ENCODE results near the gene RASSF4.

Gene RASSF4

DNA sequence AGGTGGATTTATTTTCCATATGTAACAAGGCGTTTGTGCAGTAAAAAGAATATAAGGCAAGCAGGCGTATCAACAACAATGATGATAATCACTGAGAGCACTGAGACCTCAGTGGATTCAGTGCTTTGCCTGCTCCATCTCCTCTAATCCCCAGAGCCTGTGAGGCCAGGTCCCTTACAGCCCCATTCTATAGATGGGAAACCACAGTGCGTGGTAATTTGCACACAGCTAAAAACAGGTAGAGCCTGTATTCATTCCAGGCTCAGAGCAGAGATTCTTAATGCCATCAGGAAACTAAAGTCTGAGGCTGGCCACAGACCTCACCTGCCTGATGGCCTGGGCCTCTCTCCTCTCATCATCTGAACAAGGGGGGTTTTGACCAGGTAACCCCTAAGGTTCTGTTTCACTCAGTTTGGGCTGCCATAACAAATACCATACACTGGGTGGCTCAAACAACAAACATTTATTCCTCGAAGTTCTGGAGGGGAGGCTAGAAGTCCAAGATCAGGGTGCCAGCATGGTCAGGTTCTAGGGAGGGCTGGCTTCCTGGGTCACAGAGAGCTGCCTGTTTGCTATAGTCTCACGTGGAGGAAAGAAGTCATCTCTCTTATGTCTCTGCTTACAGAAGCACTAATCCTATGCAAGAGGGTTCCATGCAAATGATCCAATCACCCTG lies 10.3 kb upstream of the RASSF4 start:
- no peak for DNase-seq

DNA sequence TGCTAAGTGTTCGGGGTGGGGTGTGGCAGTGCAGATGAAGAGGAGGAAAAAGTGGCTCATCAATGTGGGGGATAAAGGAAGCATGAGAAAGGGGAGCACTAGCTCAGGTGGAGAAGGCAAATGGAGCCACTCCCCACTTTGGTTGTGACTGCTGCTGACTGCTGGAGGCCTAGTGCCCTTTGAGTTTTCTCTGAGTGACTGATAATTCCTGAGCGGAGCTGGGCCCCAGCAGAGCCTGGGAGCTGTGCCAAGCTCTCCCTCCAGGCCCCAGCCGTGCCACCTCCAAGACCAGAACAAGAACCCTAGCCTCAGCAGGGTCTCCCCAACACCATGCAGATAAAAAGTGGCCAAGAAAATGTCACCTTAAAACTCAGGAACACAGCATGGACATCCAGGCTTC lies 9.7 kb upstream of the RASSF4 start:
- no peak for DNase-seq

DNA sequence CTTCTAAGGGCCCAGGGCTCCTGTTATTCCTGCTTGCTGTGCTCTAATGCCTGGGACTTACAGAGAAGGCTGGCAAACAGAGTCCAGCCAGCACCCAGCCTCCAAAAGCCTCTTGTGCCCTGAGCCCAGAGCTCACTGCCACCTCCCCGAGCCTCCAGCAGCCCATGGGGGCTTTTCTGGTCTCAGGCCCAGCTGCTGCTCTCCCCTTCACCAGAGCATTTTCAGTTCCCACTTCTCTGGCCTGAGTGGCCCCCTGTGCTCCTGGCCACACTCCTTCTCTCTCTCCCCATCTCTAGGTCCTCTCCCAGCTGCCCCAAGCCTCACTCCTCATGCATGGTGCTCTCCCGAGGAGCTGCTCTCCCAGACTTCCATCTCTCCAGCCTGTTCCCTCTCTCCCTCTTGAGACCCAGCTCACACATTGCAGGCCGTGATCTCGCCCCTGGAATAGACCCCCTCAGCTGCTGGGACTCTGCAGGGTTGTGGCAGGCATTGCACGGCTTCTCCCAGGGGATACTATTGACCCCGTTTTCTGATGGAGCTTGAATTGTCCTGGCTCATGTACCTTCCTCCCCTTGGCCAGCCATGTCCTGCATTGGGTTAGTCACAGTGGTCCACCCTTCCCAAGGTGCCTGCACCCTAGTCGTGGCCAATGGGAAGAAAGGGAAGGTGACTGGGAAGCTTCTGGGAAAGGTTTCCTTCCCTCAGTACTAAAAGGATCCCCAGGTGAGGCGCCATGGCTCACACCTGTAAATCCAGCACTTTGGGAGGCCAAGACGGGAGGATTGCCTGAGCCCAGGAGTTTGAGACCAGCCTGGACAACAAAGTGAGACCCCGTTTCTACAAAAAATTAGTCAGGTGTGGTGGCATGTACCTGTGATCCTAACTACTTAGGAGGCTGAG lies 9.0 kb upstream of the RASSF4 start:
- DNase-seq: no peak

DNA sequence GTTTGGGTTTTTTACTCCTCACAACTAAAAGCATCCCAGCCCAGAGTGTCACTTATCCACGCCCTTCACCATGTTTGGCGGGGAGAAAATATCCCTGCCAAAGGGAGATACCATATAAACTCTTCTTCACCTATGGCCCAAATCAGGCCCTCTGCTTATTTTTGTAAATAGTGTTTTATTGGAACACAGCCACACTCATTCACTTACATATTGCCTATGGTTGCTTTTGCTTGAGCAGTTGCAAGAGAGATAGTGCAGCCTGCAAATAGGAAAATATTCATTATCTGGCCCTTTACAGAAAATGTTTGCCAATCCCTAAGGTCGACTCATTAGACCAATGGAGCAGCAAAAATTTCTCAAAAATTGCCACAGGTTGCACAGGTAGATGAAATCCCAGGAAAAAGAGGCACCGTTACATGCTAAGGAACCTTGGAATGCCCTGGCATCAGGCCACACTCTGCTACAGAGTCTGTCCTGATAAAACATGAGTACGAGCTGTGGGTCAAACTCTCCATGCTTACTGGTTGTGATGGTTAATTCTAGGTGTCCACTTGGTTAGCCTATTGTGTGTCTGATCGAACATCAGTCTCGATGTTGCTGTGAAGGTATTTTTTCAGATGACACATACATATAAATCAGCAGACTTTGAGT lies 7.9 kb upstream of the RASSF4 start:
- no peak for DNase-seq

DNA sequence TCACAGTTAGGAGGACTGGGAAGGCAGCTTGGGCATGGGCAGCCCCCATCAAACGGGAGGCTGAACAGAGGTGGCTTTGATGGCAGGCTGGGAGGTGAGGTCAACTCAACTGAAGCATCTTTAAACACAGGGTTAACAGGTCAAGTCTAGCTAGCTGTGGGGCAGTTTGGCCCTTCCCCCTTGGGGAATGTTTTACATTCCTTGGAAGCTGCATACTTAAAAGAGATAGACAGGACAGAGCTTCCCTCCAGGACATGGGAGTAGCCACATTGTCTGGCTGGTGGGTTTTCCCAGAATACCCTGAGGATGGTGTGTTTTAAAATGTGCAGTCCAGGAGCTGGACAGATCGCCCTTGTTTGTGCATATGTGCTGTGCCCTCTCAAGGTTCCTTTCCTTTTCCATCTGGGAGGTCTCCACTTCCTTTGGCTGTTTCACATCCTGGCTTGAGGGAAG lies 6.8 kb upstream of the RASSF4 start:
- DNase-seq: no peak

DNA sequence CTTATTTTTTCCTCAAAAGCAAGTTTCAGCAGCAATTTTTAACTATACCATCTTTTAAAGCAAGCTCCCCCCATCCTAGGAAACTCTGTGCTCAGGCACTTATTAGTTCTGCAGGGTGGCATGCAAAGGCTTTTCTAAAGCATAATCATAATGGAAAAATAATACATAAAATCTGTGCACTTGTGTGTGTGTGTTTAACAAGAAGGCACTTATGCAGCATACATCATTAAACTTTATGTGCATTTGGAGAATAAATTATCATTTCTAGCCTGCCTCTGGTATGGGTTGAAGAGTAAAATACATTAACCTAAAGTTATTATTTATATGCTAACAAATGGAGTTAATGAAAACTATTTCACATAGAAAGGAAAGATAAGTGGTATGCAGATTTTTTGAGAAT lies 5.6 kb upstream of the RASSF4 start:
- no peak for DNase-seq

DNA sequence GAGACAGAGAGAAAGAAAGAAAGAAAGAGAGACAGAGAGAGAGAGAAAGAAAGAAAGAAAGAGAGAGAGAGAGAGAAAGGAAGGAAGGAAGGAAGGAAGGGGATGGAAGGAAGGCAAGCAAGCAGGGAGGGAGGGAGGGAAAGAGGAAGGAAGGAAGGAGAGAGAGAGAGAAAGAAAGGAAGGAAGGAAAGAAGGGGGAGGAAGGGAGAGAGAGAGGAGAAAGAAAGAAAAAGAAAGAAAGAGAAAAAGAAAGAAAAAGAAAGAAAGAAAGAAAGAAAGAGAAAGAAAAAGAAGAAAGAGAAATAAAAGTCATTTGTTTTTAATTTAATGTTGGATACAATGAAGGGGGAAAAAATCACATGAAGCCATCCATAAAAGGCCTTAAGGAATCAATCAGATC lies 4.6 kb upstream of the RASSF4 start:
- DNase-seq: no peak

DNA sequence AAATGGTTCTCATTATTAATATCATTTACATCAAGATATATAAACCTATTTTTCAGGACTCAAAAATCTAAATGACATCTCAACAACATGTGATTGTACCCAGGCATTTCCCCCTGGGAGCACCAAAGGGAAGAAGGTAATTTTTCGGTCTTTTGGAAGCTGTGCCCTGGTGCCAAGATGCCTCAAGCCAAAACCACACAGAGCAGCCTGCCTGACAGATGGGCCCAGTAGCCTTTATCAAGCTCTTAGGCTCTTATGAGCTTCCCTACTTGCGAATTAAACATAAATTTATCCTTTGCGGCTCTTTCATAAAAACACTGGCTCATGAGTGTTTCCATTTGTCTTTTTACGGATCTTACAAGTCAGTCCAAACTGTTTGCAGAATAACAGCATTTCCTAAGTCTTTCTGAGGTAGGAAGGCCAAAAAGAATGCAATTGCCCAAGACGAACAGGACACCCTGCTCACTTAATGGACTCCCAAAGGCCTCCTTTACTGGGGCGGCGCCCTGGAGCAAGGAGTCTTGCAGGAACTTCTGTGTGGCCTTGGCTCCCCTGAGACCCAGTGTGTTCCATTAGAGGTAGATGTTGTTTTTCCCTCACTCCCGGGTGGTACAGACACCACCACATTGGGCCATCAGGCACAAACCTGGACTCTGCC lies 4.1 kb upstream of the RASSF4 start:
- DNase-seq: no peak

DNA sequence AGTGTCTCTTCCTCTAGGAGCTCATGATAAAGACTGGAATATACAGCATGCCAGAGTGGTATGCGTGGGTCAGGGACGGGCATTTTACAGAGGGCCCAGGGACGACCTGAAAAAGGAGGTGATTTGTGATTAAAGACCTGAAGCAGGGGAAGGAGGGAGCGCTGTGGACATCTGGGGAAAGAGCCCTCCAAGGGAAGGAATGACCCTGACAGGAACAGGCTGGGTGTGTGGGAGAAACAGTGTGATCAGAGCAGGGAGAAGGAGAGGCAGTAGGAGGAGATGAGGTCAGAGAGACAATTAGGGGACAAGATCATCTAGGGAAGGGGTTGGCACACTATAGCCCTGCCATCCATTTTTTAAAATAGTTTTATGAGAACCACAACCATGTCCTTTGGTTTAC lies 3.4 kb upstream of the RASSF4 start:
- no peak for DNase-seq

DNA sequence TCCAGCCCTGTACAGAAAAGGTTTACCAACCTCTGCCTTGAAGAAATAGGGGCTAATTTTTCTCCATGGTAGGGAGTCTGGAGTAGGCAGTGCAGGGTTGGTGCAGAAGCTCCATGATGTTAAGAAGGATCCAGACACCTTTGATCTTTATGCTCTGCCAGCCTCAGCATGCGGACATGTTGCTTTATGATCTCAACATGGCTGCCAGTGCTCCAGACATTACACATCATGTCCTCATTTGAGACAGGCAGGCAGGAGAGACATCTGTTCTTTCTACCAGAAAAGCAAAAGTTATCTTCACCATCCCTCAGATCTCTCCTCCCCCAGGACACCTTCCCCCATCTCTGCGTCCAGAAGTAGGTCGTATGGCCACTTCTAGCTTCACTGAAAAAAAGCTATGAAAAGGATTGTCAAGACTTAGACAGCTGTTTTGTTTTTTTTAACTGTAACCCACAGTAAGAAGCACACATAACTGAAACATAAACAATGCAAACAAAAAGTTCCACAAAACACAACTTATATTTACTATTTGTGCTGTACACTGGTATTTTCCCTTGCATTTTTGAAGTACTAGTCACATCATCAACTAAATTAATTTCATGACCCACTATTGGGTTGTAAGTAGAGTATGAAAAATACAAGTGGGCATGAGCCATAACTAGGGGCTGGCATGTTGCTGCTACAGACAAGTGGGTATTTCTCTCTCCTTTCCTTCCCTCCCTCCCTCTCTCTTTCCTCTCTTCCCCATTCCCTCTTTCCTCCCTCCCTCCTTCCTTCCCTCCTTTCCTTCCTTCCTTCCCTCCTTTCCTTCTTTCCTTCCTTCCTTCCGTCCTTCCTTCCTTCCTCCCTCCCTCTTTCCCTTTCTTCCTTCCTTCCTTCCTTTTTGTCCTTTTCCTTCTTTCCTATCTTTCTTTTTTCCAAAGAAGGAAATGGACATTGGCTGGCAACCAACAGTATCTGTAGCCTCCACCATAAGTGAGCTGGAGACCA lies 2.6 kb upstream of the RASSF4 start:
- DNase-seq: no peak

DNA sequence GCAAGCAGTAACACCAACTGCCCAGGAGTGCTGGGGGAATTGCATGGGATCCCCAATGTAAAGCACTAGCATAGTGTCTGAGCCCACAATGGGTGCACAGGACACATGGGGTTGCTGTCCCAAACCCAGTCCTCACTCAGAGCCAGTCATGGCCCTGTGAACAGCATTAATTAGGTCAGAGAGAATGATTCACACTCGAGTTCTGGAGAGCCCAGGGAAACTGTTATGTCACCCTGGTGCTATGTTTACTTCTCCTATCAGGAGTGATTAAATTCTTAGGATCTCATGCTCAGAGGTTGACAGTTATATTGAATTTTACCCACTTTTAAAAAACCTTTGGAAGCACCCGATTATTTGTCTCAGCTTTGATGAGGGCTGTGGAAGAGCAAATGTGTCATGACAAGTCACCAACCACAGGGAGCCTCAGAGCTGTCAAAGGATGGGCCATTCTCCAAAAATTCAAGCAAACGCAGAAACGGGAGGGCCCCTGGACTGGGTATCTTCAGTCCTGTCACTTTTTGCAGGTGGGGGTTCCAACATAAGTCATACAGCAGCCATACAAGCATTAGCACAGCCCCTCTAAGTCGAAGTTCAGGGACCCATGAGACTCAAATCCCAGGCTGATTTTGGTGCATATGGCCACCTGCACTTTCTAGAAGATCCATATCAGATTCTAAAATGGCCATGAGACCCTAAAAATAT lies 1.3 kb upstream of the RASSF4 start:
- no peak for DNase-seq

DNA sequence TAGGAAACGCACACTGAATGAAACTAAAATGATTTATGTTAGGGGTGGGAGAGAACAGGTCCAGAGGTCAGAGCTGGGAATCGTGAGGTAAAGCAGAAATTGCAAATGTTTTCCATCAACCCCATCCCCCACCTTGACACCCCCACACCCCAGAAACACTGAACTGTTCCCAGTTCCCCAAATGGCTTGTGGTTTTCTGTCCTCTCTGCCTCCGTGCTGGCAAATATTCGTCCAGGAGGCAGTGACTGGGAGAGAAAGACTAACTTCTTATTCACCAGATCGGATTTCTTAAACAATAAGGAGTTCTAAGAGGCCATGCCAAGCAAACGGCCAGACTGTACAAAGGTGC lies 730 bp upstream of the RASSF4 start:
- no peak for DNase-seq

DNA sequence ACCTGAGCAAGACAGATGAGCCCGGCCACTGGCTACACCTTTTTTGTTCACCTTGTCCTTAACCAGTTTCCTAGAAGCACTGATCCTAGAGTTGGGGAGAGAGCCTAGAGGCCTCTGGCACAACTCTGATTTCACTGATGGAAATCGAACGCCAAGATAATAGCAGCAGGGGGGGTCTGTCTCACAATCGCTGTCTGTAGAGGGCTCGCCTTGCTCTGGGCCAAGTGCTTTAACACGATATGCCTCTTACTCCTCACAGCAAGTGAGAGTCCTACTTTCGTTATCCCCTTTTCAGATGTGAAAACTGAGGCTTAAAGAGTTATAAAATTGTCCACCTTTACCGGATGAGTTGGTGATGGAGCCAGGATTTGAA lies 472 bp downstream of the RASSF4 start:
- no peak for DNase-seq

DNA sequence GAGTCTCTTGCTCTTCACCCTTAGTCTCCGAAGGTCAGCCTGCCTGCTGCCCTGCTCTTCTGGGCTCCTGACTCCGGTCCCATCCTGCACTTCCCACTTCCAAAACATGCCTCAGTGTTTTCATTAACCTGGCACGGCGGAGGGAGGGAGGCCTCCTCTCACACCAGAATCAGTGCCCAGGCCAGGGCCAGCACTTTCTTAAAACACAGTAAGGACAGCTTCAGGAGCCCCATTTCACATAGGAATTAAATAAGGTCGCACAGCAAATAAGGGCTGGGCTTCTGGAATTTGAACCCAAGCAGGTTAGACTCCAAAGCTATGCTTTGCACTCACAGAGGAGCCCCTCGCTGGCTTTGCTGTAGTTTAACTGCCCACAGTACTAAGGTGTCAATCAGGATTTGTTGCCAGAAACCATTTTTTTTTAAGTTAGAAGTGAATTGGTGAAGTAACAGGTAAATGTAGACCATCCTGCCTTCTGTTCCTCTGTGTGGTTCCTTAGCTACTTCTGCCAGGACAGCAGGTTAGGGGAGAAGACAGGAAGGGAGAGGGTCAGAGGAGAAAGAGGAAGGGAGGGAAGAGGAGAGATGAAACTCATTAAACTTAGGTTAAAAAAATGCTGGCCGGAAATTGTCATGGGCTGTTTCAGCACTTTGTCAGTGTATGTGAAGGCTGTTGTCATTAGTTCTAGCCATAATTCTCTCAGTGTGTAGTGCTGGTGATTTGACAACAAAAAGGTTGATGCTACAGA lies 1.1 kb downstream of the RASSF4 start:
- DNase-seq: no peak

DNA sequence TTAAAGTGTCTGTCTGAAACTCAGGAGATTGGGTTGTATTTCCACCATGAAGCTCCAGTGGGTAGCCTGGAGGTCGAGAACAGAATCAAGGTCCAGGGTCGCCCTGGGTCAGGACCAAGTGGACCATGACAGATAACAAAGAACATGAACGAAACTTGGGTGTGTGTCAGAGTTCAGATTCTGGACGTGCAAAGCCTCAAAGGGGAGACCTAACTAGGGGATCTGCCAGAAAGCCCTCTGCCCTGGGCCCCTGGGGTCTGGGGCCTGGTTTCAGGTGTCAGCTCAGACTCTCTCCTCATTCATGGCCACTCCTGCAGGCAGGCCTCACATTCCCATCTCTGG lies 1.6 kb downstream of the RASSF4 start:
- DNase-seq: no peak

DNA sequence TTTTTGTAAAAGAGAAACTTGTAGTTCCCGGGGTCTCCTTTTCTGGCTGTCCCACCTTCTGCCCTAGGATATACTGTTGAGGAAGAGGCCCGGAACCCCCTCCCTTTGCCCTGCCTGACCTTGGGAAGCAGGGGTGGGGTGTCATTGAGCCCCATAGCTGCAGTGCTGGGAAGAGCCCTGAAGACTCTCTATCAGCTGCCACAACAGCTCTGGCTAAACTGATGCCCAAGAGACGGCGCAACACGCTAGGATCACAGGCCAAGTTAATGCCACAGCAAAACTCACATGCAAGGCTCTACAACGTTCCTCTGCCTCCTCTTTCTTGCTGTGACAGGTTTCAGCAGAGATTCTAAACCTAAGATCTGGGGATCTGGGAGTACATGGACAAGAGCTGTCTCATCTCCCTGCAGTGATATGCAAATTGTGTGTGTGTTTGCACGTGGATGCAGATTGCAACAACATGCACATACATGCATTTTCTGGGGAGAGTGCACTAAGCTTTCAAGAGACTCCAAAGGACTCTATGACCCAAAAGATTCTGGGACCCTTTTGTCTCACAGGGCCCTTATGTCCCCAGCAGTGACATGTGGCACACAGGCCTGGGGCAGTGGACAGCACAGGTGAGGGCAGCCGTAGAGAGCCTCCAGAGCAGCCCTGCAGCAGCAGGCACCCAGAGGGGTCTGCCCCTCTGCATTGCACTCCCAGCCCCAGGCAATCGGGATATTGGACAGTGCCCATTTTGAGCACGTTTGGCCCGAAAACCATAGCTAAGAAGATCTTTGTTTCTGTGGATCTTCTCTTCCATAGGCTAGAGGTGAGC lies 2.5 kb downstream of the RASSF4 start:
- no peak for DNase-seq

DNA sequence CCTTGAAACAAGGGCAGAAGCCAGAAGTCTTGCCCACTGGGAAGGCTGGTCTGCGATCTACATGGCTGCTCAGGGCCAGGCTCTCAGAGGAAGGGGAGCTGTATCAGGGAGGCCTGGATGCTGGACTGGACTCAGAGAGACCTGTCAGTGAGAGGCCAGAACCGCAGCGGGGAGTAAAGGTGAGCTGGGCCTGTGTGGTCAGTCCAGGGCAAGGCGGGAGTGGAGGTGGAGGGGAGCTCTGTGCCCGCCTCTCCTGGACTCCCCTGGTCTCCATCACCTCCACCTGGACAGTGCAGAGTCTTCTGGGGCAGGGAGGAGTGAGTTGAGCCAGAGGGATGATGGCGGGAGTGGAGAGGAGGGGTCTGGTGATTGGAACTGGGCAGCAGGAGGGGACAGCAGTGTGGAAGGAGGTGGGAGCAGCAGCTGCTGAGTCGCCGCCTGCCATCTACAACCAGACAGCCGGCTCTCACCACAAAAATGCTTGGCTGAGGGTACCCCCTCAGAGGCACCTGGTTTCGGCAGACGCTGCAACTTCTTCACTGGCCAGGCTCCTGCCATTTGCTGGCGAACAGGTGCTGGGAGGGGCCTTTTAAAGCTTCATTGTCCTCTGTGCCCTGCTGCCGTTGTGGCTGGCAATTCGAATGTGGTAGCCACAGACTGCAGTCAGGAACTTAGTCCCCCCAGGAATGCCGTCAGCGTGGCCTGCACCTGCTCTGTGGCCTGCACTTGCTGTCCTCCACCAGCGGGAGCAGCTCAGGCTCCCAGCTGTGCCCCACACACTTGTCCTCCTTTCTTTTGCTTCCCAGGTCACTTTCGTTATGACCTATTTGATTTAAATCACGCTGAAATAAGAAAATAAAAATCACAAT lies 3.5 kb downstream of the RASSF4 start:
- DNase-seq: no peak

DNA sequence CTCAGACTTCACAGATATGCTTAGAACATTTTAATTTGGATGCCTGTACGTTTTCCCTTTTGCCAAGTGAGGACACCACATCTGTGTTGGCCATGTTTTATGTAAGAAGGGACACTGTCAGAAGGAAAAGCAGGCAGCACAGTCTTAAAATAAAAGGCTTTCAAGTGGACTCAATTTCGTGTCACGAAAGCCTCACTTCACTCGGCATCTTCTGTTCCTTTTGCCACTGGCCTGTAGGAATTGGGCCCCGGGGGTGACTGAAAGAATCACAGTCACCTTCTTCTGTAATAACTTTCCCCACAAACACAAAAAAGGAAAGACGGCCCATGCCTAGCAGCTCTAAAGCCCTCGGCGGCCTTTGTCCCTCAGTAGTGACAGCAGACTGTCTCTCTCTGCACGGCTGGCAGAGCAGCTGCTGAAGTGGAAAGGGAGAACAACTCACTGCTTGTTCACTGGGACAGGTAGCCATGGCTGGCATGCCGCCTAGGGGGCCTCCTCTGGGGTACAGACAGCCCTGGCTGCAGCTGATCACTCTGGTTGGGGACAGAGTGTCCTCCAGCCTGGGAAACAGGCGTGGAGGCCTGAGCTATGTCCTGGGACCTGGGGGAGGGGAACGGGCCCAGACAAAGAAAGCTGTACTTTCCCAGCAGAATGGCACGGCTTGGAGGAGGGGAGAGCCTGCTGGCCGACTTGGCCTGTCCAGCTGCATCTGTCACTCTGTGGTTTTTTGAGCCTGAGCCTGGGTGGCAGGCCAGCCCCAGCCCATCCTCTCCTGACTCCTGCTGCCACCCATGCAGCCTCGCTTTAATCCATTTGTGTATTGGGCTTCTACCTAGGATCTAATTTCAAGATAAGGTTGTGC lies 4.4 kb downstream of the RASSF4 start:
- no peak for DNase-seq

Measured in effector CD4-positive, alpha-beta T cell (primary cell).